Uterus (tissue), 4 donors: Measurements from ENCODE around the gene CHP2. TPM values are rescaled to one million over a fixed set of nuclear protein-coding genes. Genes with fewer than 3 reads are reported as not detected.

Experiments used
- DNase-seq, 2 donors: peaks; one replicate each; pipeline ENCODE4 v3.0.0-alpha.2; 2019 to 2020
- H3K27ac ChIP-seq, 2 donors: fragments of 200-600 bp; sonication (generic); 1 replicate in 1 of 2; 2 replicates in 1 of 2; pipeline ENCODE4 v1.5.1; 2016 to 2018
- H3K27me3 ChIP-seq, 2 donors: fragments of 200-600 bp; sonication (generic); one replicate each; pipeline ENCODE4 v1.5.1; 2018 to 2019; ENCODE audit warnings: control low read depth in 1 of 2
- H3K36me3 ChIP-seq, 2 donors: fragments of 200-600 bp; sonication (generic); one replicate each; pipeline ENCODE4 v1.5.1; 2019; ENCODE audit warnings: control low read depth in 1 of 2
- H3K4me1 ChIP-seq, 2 donors: fragments of 200-600 bp; sonication (generic); one replicate each; pipeline ENCODE4 v1.5.1; 2018 to 2019; ENCODE audit warnings: control low read depth in 1 of 2
- H3K4me3 ChIP-seq, 2 donors: fragments of 200-600 bp; sonication (generic); 1 replicate in 1 of 2; 2 replicates in 1 of 2; pipeline ENCODE4 v1.5.1; 2018 to 2019; ENCODE audit warnings: mild to moderate bottlenecking in 1 of 2
- H3K9me3 ChIP-seq, 2 donors: fragments of 200-600 bp; sonication (generic); one replicate each; pipeline ENCODE4 v1.5.1; 2019; ENCODE audit warnings: control low read depth in 1 of 2
- POLR2A ChIP-seq, 2 donors: fragments of 450-650 bp; IDR thresholded peaks; one replicate each; pipeline ENCODE4 v1.6.1; 2016; ENCODE audit warnings: antibody characterized with exemption in 2 of 2, mild to moderate bottlenecking in 1 of 2, moderate library complexity in 1 of 2
- intact Hi-C: fragments of 100-400 bp; cut with DNase I; formaldehyde crosslinking; loops from one replicate; pipeline ENCODE4 v1.15.1; 2023; ENCODE audit warnings: low total_unique reads
- total RNA-seq, 4 donors: library from RNA; depleted of rRNA in 3 of 4; stranded (reverse); fragments of >200 nt in 3 of 4; gene quantifications; one replicate each; pipeline versions ENCODE4 v1.1.0 to v1.2.4, GENCODE V29; 2014 to 2023
- TF ChIP-seq, protein P1 (sequence below), 4 experiments: fragments of 200-600 bp in 2 of 4; fragments of 450-650 bp in 2 of 4; sonication (generic) in 2 of 4; IDR thresholded peaks; one replicate each; pipeline ENCODE4 v1.5.1; 2016 to 2019; ENCODE audit warnings: antibody characterized with exemption in 4 of 4, mild to moderate bottlenecking in 2 of 4, moderate library complexity in 1 of 4
- donor health status: DM: yes; HTN: yes; CAD: no.

The CHP2 gene
- total RNA-seq, 4 donors from 2014 or later = 0.35 TPM; not detected in 3

DNA sequence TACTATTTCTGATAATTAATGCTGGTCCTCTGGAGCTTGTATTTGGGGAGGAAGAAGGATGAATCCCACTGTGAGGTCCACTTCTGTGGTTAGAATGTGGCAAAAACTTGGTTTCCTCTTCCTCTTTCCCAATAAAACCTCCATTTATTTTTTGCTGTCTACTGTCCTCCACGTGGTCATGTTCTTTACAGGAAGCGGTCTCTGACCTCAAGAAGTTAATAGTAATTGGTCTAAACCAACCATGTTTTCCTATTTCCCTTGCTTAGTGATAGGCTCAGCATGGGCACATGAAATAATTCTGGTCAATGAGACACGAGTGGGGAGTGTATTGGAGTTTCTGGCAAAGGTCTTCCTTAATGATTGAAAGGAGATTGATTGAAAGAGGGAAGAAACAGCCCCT lies 33.9 kb downstream of the CHP2 start:
- DNase-seq = no peak
- Histone ChIP-seq H3K36me3 (no peaks in the 10 kb centered on the region), H3K27me3 (no peaks in the 10 kb centered on the region), H3K27ac (no peak overlapping the region), H3K9me3 (no peaks in the 10 kb centered on the region), H3K4me3 (no peak overlapping the region), H3K4me1 (no peaks in the 10 kb centered on the region)
- intact Hi-C loops = no loop called here
- TF ChIP-seq POLR2A (IDR thresholded peaks at IDR 0.05) = no peak
- TF ChIP-seq, protein P1, sequence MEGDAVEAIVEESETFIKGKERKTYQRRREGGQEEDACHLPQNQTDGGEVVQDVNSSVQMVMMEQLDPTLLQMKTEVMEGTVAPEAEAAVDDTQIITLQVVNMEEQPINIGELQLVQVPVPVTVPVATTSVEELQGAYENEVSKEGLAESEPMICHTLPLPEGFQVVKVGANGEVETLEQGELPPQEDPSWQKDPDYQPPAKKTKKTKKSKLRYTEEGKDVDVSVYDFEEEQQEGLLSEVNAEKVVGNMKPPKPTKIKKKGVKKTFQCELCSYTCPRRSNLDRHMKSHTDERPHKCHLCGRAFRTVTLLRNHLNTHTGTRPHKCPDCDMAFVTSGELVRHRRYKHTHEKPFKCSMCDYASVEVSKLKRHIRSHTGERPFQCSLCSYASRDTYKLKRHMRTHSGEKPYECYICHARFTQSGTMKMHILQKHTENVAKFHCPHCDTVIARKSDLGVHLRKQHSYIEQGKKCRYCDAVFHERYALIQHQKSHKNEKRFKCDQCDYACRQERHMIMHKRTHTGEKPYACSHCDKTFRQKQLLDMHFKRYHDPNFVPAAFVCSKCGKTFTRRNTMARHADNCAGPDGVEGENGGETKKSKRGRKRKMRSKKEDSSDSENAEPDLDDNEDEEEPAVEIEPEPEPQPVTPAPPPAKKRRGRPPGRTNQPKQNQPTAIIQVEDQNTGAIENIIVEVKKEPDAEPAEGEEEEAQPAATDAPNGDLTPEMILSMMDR (IDR thresholded peaks at IDR 0.05) = no peak

DNA sequence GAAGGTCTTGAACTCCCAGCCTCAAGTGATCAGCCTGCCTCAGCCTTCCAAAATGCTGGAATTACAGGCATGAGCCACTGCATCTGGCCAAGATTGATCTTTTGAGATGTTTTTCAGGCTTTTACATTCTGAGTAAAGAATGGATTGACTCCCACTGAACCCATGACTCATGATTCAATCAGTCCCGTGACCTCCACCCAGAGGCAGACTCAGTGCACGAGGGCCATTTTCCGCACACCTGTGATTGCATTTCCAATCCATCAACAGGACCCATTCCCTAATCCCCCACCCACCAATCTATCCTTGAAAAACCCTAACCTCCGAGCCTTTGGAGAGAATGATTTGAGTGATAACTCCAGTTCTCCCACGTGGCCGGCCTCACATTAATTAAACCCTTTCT lies 40.6 kb downstream of the CHP2 start:
- Histone ChIP-seq H3K36me3 (no peaks in the 10 kb centered on the region), H3K9me3 (no peaks in the 10 kb centered on the region), H3K4me3 (no peak overlapping the region), H3K4me1 (no peaks in the 10 kb centered on the region), H3K27me3 (no peaks in the 10 kb centered on the region), H3K27ac (no peak overlapping the region)
- no peak for DNase-seq
- TF ChIP-seq POLR2A (IDR thresholded peaks at IDR 0.05) = no peak
- TF ChIP-seq, protein P1 (IDR thresholded peaks at IDR 0.05) = no peak
- intact Hi-C loops = no loop called here

DNA sequence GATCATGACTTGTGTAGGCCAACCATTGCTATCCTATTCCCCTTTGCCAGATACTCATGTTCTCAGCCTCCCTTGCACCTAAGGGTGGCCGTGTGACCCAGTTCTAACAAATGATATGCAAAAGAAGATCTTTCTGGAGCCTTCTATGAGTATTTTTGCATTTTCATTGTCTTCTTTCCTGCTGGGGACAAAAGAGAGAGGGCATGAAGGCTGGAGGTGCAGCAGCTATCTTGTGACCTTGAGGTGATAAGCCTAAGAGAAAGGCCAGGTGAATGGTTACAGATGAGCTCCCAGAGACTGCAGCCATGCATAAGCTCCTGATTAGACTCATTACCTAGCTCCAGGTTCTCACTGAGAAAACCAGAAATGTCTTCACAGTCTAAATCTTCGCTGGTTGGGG lies 42.1 kb downstream of the CHP2 start:
- H3K27me3 ChIP-seq = no peaks in the 10 kb centered on the region
- H3K36me3 ChIP-seq = no peaks in the 10 kb centered on the region
- no peak for DNase-seq
- no peaks in the 10 kb centered on the region for H3K9me3 ChIP-seq
- no peak for TF ChIP-seq POLR2A (IDR thresholded peaks at IDR 0.05)
- TF ChIP-seq, protein P1 (IDR thresholded peaks at IDR 0.05) = no peak
- H3K4me3 ChIP-seq = no peak overlapping the region
- H3K4me1 ChIP-seq = no peaks in the 10 kb centered on the region
- intact Hi-C loops = no loop called here
- H3K27ac ChIP-seq = no peak overlapping the region

DNA sequence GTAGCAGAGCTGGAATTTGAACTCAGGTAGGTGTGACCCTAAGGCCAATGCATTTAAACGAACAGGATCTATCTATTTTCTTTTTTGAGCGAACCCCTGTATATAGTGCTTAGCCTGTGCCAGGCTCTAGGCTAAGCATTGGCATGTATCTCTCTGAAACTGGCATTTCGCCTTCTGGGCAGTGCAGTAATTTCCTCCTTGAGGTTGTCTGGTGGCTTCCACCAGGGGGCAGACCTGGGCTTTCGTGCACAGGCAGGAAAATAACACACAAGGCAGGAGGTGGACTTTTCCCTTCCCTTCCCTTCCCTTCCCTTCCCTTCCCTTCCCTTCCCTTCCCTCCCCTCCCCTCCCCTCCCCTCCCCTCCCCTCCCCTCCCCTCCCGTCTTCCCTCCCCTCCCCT lies 46.6 kb downstream of the CHP2 start:
- H3K4me3 ChIP-seq = no peak overlapping the region
- H3K27me3 ChIP-seq = no peaks in the 10 kb centered on the region
- no peak overlapping the region for H3K27ac ChIP-seq
- no peaks in the 10 kb centered on the region for H3K36me3 ChIP-seq
- no peaks in the 10 kb centered on the region for H3K9me3 ChIP-seq
- TF ChIP-seq POLR2A (IDR thresholded peaks at IDR 0.05) = no peak
- TF ChIP-seq, protein P1 (IDR thresholded peaks at IDR 0.05) = peak; percentile 36 to 53 (median 42)
- H3K4me1 ChIP-seq = no peaks in the 10 kb centered on the region
- intact Hi-C loops = no loop called here
- peak; percentile 26 to 55 for DNase-seq

DNA sequence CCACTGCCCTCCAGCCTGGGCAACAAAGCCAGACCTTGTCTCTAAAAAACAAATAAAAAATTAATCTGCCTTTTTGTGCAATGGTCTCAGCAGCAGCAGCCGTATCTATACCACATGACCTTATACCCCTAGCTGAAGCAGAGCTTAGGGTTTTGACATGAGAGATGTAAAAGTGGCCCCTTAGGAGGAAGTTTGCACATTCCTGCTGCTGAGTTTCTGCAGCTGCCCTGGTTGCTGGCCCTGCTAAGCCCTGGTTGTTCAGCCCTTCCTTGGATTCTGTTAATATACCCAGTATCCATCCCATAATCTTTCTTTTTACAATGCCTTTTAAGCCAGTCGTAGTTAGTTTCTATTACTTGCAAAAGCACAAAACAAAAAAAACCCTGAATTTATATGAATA lies 48.0 kb downstream of the CHP2 start:
- no peaks in the 10 kb centered on the region for H3K27me3 ChIP-seq
- no peak overlapping the region for H3K4me3 ChIP-seq
- H3K27ac ChIP-seq = no peak overlapping the region
- TF ChIP-seq, protein P1 (IDR thresholded peaks at IDR 0.05) = no peak
- TF ChIP-seq POLR2A (IDR thresholded peaks at IDR 0.05) = no peak
- no peaks in the 10 kb centered on the region for H3K9me3 ChIP-seq
- no peaks in the 10 kb centered on the region for H3K4me1 ChIP-seq
- H3K36me3 ChIP-seq = no peaks in the 10 kb centered on the region
- DNase-seq = no peak
- intact Hi-C loops = no loop called here
